Measurements from ENCODE around the gene PPP1R1B.

The PPP1R1B gene

GRCh38 chr17:39658346-39658745 lies 31.6 kb downstream of the PPP1R1B start:
- DNase-seq: no peak

- no peak for DNase-seq
Measured at GRCh38 chr17:39658760-39659159, 32.0 kb downstream of the PPP1R1B start.

GRCh38 chr17:39659279-39660010 lies 32.7 kb downstream of the PPP1R1B start:
- DNase-seq: no peak

GRCh38 chr17:39660011-39660360 lies 33.2 kb downstream of the PPP1R1B start:
- DNase-seq: no peak

- DNase-seq: no peak
Measured at GRCh38 chr17:39660397-39661385, 33.9 kb downstream of the PPP1R1B start.

GRCh38 chr17:39661744-39662541 lies 35.2 kb downstream of the PPP1R1B start:
- DNase-seq: no peak

- DNase-seq: no peak
Measured at GRCh38 chr17:39662551-39663339, 36.0 kb downstream of the PPP1R1B start.

- DNase-seq: no peak
Measured at GRCh38 chr17:39663340-39663687, 36.6 kb downstream of the PPP1R1B start.

- no peak for DNase-seq
Measured at GRCh38 chr17:39663688-39664580, 37.2 kb downstream of the PPP1R1B start.

GRCh38 chr17:39664581-39665561 lies 38.1 kb downstream of the PPP1R1B start, which contains the start of gene TCAP:
Gene TCAP (plus strand): TSS chr17:39665349. CDS start chr17:39665360, 11 bp downstream.
- no peak for DNase-seq

GRCh38 chr17:39665642-39666224 lies 39.0 kb downstream of the PPP1R1B start:
- no peak for DNase-seq

GRCh38 chr17:39666231-39666600 lies 39.5 kb downstream of the PPP1R1B start:
- no peak for DNase-seq

GRCh38 chr17:39666601-39667261 lies 40.0 kb downstream of the PPP1R1B start:
- DNase-seq: no peak

GRCh38 chr17:39667262-39667944 lies 40.7 kb downstream of the PPP1R1B start:
- no peak for DNase-seq

GRCh38 chr17:39667945-39668924 lies 41.5 kb downstream of the PPP1R1B start, which contains the start of gene PNMT:
Gene PNMT (plus strand): TSS chr17:39668453. CDS start chr17:39668476, 23 bp downstream.
- DNase-seq: peak; percentile 53 to 68

GRCh38 chr17:39669897-39670735 lies 43.4 kb downstream of the PPP1R1B start:
- no peak for DNase-seq
